ENCODE results near the gene OR52K2. TPM values are rescaled to one million over a fixed set of nuclear protein-coding genes. Genes with fewer than 3 reads are reported as not detected.
"Not testable (repeated sequence)": the region's sequence is repeated elsewhere in the genome, so short reads cannot be mapped to it uniquely, and the experiment has no call there.

Gene OR52K2
- total RNA-seq, 1 donor from 2014 or later: not detected

DNA sequence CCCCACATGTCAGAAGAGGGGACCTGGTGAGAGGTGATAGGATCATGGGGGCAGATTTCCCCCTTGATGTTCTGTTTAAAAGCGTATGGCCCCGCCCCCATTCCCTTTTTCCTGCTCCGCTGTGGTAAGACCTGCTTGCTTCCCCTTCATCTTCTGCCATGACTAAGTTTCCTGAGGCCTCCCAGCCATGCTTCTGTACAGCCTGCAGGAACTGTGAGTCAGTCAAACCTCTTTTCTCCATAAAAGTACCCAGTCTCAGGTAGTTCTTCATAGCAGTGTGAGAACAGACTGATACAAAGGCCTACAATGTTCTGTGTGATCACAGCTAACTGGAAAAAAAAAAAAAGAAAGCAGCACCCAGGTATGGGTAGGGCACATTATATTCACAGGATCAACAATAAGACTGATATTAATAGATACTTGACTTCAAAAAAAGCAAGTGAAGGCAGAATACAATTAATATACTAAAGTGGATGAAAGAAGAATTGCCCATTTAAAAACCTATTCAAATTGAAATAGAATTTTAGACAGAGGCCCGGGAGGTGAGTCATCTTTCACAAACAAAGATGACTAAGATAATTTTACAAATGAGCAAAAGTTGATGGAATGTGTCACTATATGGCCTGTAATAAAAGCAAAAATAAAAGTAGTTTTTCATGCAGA is 31.6 kb downstream of the OR52K2 start:
- peaks cover 2% of the 10 kb centered on the region for H3K4me1 Mint-ChIP-seq (ENCODE audit: unreplicated experiment)
- H3K4me3 Mint-ChIP-seq (ENCODE audit: unreplicated experiment): no peak overlapping the region
- H3K27me3 Mint-ChIP-seq (ENCODE audit: unreplicated experiment): peaks cover 8% of the 10 kb centered on the region
- H3K9me3 Mint-ChIP-seq (ENCODE audit: unreplicated experiment): no peaks in the 10 kb centered on the region
- TF ChIP-seq, protein P1, sequence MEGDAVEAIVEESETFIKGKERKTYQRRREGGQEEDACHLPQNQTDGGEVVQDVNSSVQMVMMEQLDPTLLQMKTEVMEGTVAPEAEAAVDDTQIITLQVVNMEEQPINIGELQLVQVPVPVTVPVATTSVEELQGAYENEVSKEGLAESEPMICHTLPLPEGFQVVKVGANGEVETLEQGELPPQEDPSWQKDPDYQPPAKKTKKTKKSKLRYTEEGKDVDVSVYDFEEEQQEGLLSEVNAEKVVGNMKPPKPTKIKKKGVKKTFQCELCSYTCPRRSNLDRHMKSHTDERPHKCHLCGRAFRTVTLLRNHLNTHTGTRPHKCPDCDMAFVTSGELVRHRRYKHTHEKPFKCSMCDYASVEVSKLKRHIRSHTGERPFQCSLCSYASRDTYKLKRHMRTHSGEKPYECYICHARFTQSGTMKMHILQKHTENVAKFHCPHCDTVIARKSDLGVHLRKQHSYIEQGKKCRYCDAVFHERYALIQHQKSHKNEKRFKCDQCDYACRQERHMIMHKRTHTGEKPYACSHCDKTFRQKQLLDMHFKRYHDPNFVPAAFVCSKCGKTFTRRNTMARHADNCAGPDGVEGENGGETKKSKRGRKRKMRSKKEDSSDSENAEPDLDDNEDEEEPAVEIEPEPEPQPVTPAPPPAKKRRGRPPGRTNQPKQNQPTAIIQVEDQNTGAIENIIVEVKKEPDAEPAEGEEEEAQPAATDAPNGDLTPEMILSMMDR (IDR thresholded peaks at IDR 0.05): no peak
- no peaks in the 10 kb centered on the region for H3K36me3 Mint-ChIP-seq (ENCODE audit: unreplicated experiment)
- DNase-seq (ENCODE audit: extremely low spot score, unreplicated experiment): no peak
- H3K27ac Mint-ChIP-seq (ENCODE audit: unreplicated experiment): no peak overlapping the region

DNA sequence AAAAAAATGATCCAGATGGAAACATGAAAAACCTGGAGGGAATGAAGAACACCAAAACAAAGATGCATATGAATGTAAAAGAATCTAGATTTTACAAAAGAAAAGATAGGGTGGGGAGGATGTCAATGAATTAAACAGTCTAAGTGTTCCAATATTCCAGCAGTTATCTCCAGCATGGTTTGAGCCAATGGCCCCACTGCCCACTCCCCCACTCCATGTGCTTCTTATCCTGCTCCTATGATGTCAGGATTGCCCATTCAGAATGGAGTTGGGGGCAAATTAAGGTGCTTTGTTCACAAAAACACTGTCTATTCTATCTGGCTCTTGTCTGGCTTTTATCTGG is 32.1 kb downstream of the OR52K2 start:
- H3K4me3 Mint-ChIP-seq (ENCODE audit: unreplicated experiment): no peak overlapping the region
- TF ChIP-seq, protein P1 (IDR thresholded peaks at IDR 0.05): no peak
- H3K27ac Mint-ChIP-seq (ENCODE audit: unreplicated experiment): no peak overlapping the region
- no peak for DNase-seq (ENCODE audit: extremely low spot score, unreplicated experiment)
- H3K36me3 Mint-ChIP-seq (ENCODE audit: unreplicated experiment): no peaks in the 10 kb centered on the region
- H3K9me3 Mint-ChIP-seq (ENCODE audit: unreplicated experiment): no peaks in the 10 kb centered on the region
- peaks cover 9% of the 10 kb centered on the region for H3K27me3 Mint-ChIP-seq (ENCODE audit: unreplicated experiment)
- peaks cover 2% of the 10 kb centered on the region for H3K4me1 Mint-ChIP-seq (ENCODE audit: unreplicated experiment)

DNA sequence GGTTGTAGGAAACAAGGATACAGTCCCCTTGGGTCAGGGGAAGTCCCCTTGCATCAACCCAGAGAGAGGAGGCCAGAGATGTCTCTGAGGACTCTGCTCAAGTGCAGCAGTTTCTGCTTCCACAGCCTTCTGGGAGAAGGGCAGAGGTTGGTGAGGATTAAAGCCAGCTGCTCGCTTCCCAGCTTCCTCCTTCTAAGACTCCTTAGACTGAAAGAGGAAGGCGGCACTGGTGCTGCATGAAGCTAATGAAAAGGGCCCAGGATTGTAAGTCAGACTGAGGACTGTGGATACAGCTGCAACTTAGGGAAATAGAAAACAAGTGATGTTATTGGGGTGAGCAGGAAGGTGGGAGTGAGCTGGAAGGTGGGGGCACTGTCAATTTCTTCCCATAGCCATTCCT is 33.4 kb downstream of the OR52K2 start, which contains the start of gene OR52K1:
Gene OR52K1, plus strand, starts transcription at position 202 of the 400 bp plus-strand sequence. CDS start 6,255 bp downstream, outside the sequence.
- no peaks in the 10 kb centered on the region for H3K9me3 Mint-ChIP-seq (ENCODE audit: unreplicated experiment)
- TF ChIP-seq, protein P1 (IDR thresholded peaks at IDR 0.05): no peak
- H3K36me3 Mint-ChIP-seq (ENCODE audit: unreplicated experiment): no peaks in the 10 kb centered on the region
- H3K27me3 Mint-ChIP-seq (ENCODE audit: unreplicated experiment): peaks cover 12% of the 10 kb centered on the region
- H3K4me3 Mint-ChIP-seq (ENCODE audit: unreplicated experiment): no peak within 1 kb of the TSS
- no peak for DNase-seq (ENCODE audit: extremely low spot score, unreplicated experiment)
- peaks cover 2% of the 10 kb centered on the region for H3K4me1 Mint-ChIP-seq (ENCODE audit: unreplicated experiment)
- H3K27ac Mint-ChIP-seq (ENCODE audit: unreplicated experiment): no peak within 1 kb of the TSS

DNA sequence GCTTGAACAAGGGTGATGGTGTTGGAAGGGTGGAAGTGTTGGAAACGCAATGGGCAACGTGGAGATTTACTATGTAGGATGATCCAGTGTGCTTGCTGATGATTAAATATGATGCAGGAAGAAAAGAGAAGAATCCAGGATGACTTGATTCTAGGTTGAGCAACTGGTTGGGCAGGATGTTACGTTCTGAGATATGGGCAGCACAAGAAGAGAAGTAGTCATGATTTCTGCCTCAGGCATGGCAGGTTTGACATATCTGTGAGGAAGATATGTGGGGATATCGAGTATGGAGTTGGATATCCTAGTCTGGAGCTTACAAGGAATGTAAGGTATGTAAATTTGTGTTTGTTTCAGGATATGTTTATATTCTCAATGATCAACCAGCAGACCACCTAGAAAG is 35.2 kb downstream of the OR52K2 start:
- no peaks in the 10 kb centered on the region for H3K9me3 Mint-ChIP-seq (ENCODE audit: unreplicated experiment)
- H3K27ac Mint-ChIP-seq (ENCODE audit: unreplicated experiment): no peak overlapping the region
- H3K4me3 Mint-ChIP-seq (ENCODE audit: unreplicated experiment): no peak overlapping the region
- no peaks in the 10 kb centered on the region for H3K36me3 Mint-ChIP-seq (ENCODE audit: unreplicated experiment)
- H3K4me1 Mint-ChIP-seq (ENCODE audit: unreplicated experiment): peaks cover 2% of the 10 kb centered on the region
- H3K27me3 Mint-ChIP-seq (ENCODE audit: unreplicated experiment): peaks cover 9% of the 10 kb centered on the region
- TF ChIP-seq, protein P1 (IDR thresholded peaks at IDR 0.05): no peak
- DNase-seq (ENCODE audit: extremely low spot score, unreplicated experiment): no peak

DNA sequence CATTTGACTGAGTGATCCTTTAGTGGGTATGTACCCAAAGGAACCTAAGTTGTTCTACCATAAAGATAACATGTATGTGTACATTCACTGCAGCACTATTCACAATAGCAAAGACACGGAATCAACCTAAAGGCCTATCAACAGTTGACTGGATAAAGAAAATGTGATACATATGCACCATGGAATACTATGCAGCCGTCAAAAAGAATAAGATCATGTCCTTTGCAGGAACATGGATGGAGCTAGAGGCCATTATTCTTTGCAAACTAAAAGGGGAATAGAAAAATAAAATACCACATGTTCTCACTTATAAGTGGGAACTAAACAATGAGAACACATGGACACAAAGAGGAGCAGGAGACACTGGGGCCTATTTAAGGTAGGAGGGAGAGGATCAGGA is 42.3 kb downstream of the OR52K2 start:
- H3K9me3 Mint-ChIP-seq (ENCODE audit: unreplicated experiment); H3K36me3 Mint-ChIP-seq (ENCODE audit: unreplicated experiment); H3K4me3 Mint-ChIP-seq (ENCODE audit: unreplicated experiment); DNase-seq (ENCODE audit: extremely low spot score, unreplicated experiment); H3K27ac Mint-ChIP-seq (ENCODE audit: unreplicated experiment); H3K4me1 Mint-ChIP-seq (ENCODE audit: unreplicated experiment): not testable (repeated sequence)
- peaks cover 29% of the 10 kb centered on the region for H3K27me3 Mint-ChIP-seq (ENCODE audit: unreplicated experiment)
